ENCODE data around the gene SLC35G3. TPM values are rescaled to one million over a fixed set of nuclear protein-coding genes. Genes with fewer than 3 reads are reported as not detected.
"Not testable (repeated sequence)": the region's sequence is repeated elsewhere in the genome, so short reads cannot be mapped to it uniquely, and the experiment has no call there.

Gene SLC35G3
- total RNA-seq, 1 experiment from 2014 or later: not detected

- H3K4me1 ChIP-seq (ENCODE audit: control insufficient read depth, insufficient read depth, low read length): no peaks in the 10 kb centered on the region
- BruUV-seq (replicated peaks): no TSS peak
- no peak overlapping the region for H3K4me3 ChIP-seq (ENCODE audit: low read depth in 2 of 2, low read length in 2 of 2)
- CTCF ChIA-PET: no interaction called here
- POLR2A ChIA-PET: no interaction called here
- no peak for ATAC-seq
- H3K36me3 ChIP-seq (ENCODE audit: control insufficient read depth, insufficient read depth, low read length): no peaks in the 10 kb centered on the region
- DNase-seq (ENCODE audit: low read depth, low spot score): no peak
- H3K9me3 ChIP-seq (ENCODE audit: control insufficient read depth, insufficient read depth, low read depth, low read length): no peaks in the 10 kb centered on the region
- no peak overlapping the region for H3K27ac ChIP-seq (ENCODE audit: low read length)
- in situ Hi-C loops (cut with HindIII; ENCODE audit: low pct_unique_long_range_greater_than_20kb, low sequenced_read_pairs): no loop called here
- intact Hi-C loops (cut with micrococcal nuclease; ENCODE audit: unreplicated experiment): no loop called here
- peaks cover 4% of the 10 kb centered on the region; the same call in 1 of the 2 replicates for H3K27me3 ChIP-seq (ENCODE audit: control insufficient read depth, insufficient read depth, low read length)
- TF ChIP-seq TCF7L2 (IDR thresholded peaks at IDR 0.05; ENCODE audit: low read depth, low read length) (no peak), CTCF (IDR thresholded peaks at IDR 0.05) (no peak), SIN3A (IDR thresholded peaks at IDR 0.05; ENCODE audit: borderline replicate concordance, insufficient read depth, low read depth, low read length) (no peak), REST (IDR thresholded peaks at IDR 0.05; ENCODE audit: insufficient read depth in 1 of 2, low read depth in 2 of 2, low read length in 1 of 2) (no peak), POLR2AphosphoS5 (IDR thresholded peaks at IDR 0.05; ENCODE audit: low read depth, low read length) (no peak)
Observed at GRCh38 chr17:35235917-35236316, 41.7 kb upstream of the SLC35G3 start.

GRCh38 chr17:35235289-35235688, 41.1 kb upstream of the SLC35G3 start:
- Histone ChIP-seq H3K27me3 (ENCODE audit: control insufficient read depth, insufficient read depth, low read length) (peaks cover 4% of the 10 kb centered on the region; the same call in 1 of the 2 replicates), H3K4me1 (ENCODE audit: control insufficient read depth, insufficient read depth, low read length) (no peaks in the 10 kb centered on the region), H3K27ac (ENCODE audit: low read length) (no peak overlapping the region), H3K36me3 (ENCODE audit: control insufficient read depth, insufficient read depth, low read length) (no peaks in the 10 kb centered on the region), H3K4me3 (ENCODE audit: low read depth in 2 of 2, low read length in 2 of 2) (no peak overlapping the region), H3K9me3 (ENCODE audit: control insufficient read depth, insufficient read depth, low read depth, low read length) (no peaks in the 10 kb centered on the region)
- ATAC-seq (no peak), DNase-seq (ENCODE audit: low read depth, low spot score) (no peak)
- CTCF ChIA-PET: no interaction called here
- POLR2A ChIA-PET: no interaction called here
- BruUV-seq (replicated peaks): no TSS peak
- intact Hi-C loops (cut with micrococcal nuclease; ENCODE audit: unreplicated experiment) (no loop called here), in situ Hi-C loops (cut with HindIII; ENCODE audit: low pct_unique_long_range_greater_than_20kb, low sequenced_read_pairs) (no loop called here)
- no peak for TF ChIP-seq SIN3A (IDR thresholded peaks at IDR 0.05; ENCODE audit: borderline replicate concordance, insufficient read depth, low read depth, low read length)
- no peak for TF ChIP-seq TCF7L2 (IDR thresholded peaks at IDR 0.05; ENCODE audit: low read depth, low read length)

DNA sequence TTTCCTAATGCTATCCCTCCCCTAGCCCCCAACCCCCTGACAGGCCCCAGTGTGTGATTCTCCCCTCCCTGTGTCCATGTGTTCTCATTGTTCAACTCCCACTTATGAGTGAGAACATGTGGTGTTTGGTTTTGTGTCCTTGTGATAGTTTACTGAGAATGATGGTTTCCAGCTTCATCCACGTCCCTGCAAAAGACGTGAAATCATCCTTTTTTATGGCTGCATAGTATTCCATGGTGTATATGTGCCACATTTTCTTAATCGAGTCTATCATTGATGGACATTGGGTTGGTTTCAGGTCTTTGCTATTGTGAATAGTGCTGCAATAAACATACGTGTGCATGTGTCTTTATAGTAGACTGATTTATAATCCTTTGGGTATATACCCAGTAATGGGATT, 40.1 kb upstream of the SLC35G3 start:
- CTCF ChIA-PET; in situ Hi-C loops (cut with HindIII; ENCODE audit: low pct_unique_long_range_greater_than_20kb, low sequenced_read_pairs): not testable (repeated sequence)

More for the DNA sequence above, 40.1 kb upstream of the SLC35G3 start:
- H3K9me3 ChIP-seq (ENCODE audit: control insufficient read depth, insufficient read depth, low read depth, low read length); H3K4me3 ChIP-seq (ENCODE audit: low read depth in 2 of 2, low read length in 2 of 2); POLR2A ChIA-PET; H3K27me3 ChIP-seq (ENCODE audit: control insufficient read depth, insufficient read depth, low read length); H3K36me3 ChIP-seq (ENCODE audit: control insufficient read depth, insufficient read depth, low read length); ATAC-seq; H3K4me1 ChIP-seq (ENCODE audit: control insufficient read depth, insufficient read depth, low read length); DNase-seq (ENCODE audit: low read depth, low spot score); H3K27ac ChIP-seq (ENCODE audit: low read length); intact Hi-C loops (cut with micrococcal nuclease; ENCODE audit: unreplicated experiment); BruUV-seq (replicated peaks): not testable (repeated sequence)

All from Panc1 (cell line).